Smooth muscle cell (in vitro differentiated cells): ENCODE results near the gene SLX4IP. TPM values are rescaled to one million over a fixed set of nuclear protein-coding genes. Genes with fewer than 3 reads are reported as not detected.

Source experiments
- DNase-seq: peaks from one replicate; lab custom pipeline; 2025; ENCODE audit not compliant: unreplicated experiment; lab: John Stamatoyannopoulos, UW
- H2AFZ ChIP-seq: fragments of 200-600 bp; sonication (generic); 2 replicates; pipeline ENCODE4 v1.6.0; 2016; ENCODE audit warnings: antibody characterized with exemption, low read depth, mild to moderate bottlenecking
- H3F3A ChIP-seq: fragments of 200-600 bp; sonication (generic); 2 replicates; pipeline ENCODE4 v1.6.0; 2017; ENCODE audit warnings: antibody characterized with exemption, low read depth
- H3K27ac ChIP-seq: fragments of 200-600 bp; sonication (generic); 2 replicates; pipeline ENCODE4 v1.5.1; 2016; ENCODE audit warnings: low read depth, mild to moderate bottlenecking
- H3K27me3 ChIP-seq: fragments of 200-600 bp; sonication (generic); 2 replicates; pipeline ENCODE4 v1.6.1; 2016; ENCODE audit warnings: low read depth, mild to moderate bottlenecking
- H3K36me3 ChIP-seq: fragments of 200-600 bp; sonication (generic); 2 replicates; pipeline ENCODE4 v1.5.1; 2016; ENCODE audit warnings: low read depth
- H3K4me1 ChIP-seq: fragments of 200-600 bp; sonication (generic); 2 replicates; pipeline ENCODE4 v1.5.1; 2016; ENCODE audit warnings: low read depth
- H3K4me2 ChIP-seq: fragments of 200-600 bp; sonication (generic); 2 replicates; pipeline ENCODE4 v1.6.0; 2016; ENCODE audit warnings: mild to moderate bottlenecking
- H3K4me3 ChIP-seq: fragments of 200-600 bp; sonication (generic); 2 replicates; pipeline ENCODE4 v1.5.1; 2016; ENCODE audit warnings: mild to moderate bottlenecking
- H3K79me2 ChIP-seq: fragments of 200-600 bp; sonication (generic); 2 replicates; pipeline ENCODE4 v1.6.0; 2016; ENCODE audit warnings: low read depth, mild to moderate bottlenecking
- H3K9ac ChIP-seq: fragments of 200-600 bp; sonication (generic); 2 replicates; pipeline ENCODE4 v1.6.0; 2016; ENCODE audit warnings: low read depth
- H3K9me3 ChIP-seq: fragments of 200-600 bp; sonication (generic); replicated peaks from 2 replicates; pipeline ENCODE4 v1.5.1; 2016; ENCODE audit warnings: low read depth
- H4K20me1 ChIP-seq: fragments of 200-600 bp; sonication (generic); 2 replicates; pipeline ENCODE4 v1.6.0; 2016; ENCODE audit warnings: low read depth
- WGBS: methylation state at CpG from one replicate; pipeline ENCODE4 v1.1.7; 2016; ENCODE audit warnings: low lambda C conversion rate; 5-methylcytosine and 5-hydroxymethylcytosine counted together
- polyA plus RNA-seq: library from polyadenylated mRNA; unstranded; fragments of >200 nt; fragmentation: Nextera tagmentation; extraction: Ambion mirVana; gene quantifications from 2 replicates; pipeline ENCODE4 v1.2.1, GENCODE V29; 2016
- total RNA-seq: library from RNA; depleted of rRNA; stranded (reverse); fragments of >200 nt; gene quantifications from 2 replicates; pipeline ENCODE4 v1.2.3, GENCODE V29; 2014
- TF ChIP-seq, protein P1 (sequence below): fragments of 200-600 bp; sonication (generic); IDR thresholded peaks from 2 replicates; pipeline ENCODE4 v1.5.1; 2017; ENCODE audit warnings: borderline replicate concordance, mild to moderate bottlenecking, antibody characterized with exemption; ENCODE audit not compliant: insufficient read depth, poor library complexity, severe bottlenecking

SLX4IP gene
- total and polyA plus RNA-seq, 2 experiments from 2014 or later, result 1.2 to 6.2 TPM

- Histone ChIP-seq H3K4me3 (no peak overlapping the region), H3K4me1 (peaks cover 3% of the 10 kb centered on the region), H3K79me2 (no peaks in the 10 kb centered on the region), H2AFZ (no peak overlapping the region), H3K4me2 (no peak overlapping the region), H4K20me1 (no peaks in the 10 kb centered on the region), H3K27me3 (no peaks in the 10 kb centered on the region), H3K9me3 (no peaks in the 10 kb centered on the region), H3K36me3 (no peaks in the 10 kb centered on the region), H3K27ac (no peak overlapping the region), H3F3A (peaks cover 3% of the 10 kb centered on the region), H3K9ac (no peak overlapping the region)
- WGBS, result 98% methylated on average over 3 of the region's 3 CpGs
- TF ChIP-seq, protein P1, sequence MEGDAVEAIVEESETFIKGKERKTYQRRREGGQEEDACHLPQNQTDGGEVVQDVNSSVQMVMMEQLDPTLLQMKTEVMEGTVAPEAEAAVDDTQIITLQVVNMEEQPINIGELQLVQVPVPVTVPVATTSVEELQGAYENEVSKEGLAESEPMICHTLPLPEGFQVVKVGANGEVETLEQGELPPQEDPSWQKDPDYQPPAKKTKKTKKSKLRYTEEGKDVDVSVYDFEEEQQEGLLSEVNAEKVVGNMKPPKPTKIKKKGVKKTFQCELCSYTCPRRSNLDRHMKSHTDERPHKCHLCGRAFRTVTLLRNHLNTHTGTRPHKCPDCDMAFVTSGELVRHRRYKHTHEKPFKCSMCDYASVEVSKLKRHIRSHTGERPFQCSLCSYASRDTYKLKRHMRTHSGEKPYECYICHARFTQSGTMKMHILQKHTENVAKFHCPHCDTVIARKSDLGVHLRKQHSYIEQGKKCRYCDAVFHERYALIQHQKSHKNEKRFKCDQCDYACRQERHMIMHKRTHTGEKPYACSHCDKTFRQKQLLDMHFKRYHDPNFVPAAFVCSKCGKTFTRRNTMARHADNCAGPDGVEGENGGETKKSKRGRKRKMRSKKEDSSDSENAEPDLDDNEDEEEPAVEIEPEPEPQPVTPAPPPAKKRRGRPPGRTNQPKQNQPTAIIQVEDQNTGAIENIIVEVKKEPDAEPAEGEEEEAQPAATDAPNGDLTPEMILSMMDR, result no peak
- DNase-seq, result no peak
Observed at GRCh38 chr20:10577648-10578047, 142.5 kb downstream of the SLX4IP start.

- Histone ChIP-seq H3K27ac (no peak overlapping the region), H4K20me1 (no peaks in the 10 kb centered on the region), H3K79me2 (no peaks in the 10 kb centered on the region), H3K27me3 (no peaks in the 10 kb centered on the region), H3K4me1 (peaks cover 3% of the 10 kb centered on the region), H3F3A (peaks cover 3% of the 10 kb centered on the region), H3K9ac (no peak overlapping the region), H3K9me3 (no peaks in the 10 kb centered on the region), H3K36me3 (no peaks in the 10 kb centered on the region), H3K4me3 (no peak overlapping the region), H2AFZ (no peak overlapping the region), H3K4me2 (no peak overlapping the region)
- 52% methylated on average over 2 of the region's 2 CpGs for WGBS
- no peak for DNase-seq
- TF ChIP-seq, protein P1, result no peak
Observed at GRCh38 chr20:10578607-10579006, 143.5 kb downstream of the SLX4IP start.

- no peak for DNase-seq
- TF ChIP-seq, protein P1, result no peak
- H3K4me3 ChIP-seq, result no peak overlapping the region
- WGBS, result 95% methylated on average over 1 of the region's 1 CpG
- peaks cover 3% of the 10 kb centered on the region for H3F3A ChIP-seq
- H3K4me1 ChIP-seq, result peaks cover 16% of the 10 kb centered on the region
- H2AFZ ChIP-seq, result no peak overlapping the region
- H3K9ac ChIP-seq, result no peak overlapping the region
- no peaks in the 10 kb centered on the region for H3K9me3 ChIP-seq
- H4K20me1 ChIP-seq, result no peaks in the 10 kb centered on the region
- no peaks in the 10 kb centered on the region for H3K79me2 ChIP-seq
- no peak overlapping the region for H3K27ac ChIP-seq
- H3K36me3 ChIP-seq, result no peaks in the 10 kb centered on the region
- no peak overlapping the region for H3K4me2 ChIP-seq
- no peaks in the 10 kb centered on the region for H3K27me3 ChIP-seq
Observed at GRCh38 chr20:10579942-10580341, 144.8 kb downstream of the SLX4IP start.

- H3K4me2 ChIP-seq, result no peak overlapping the region
- H4K20me1 ChIP-seq, result no peaks in the 10 kb centered on the region
- H3K27me3 ChIP-seq, result no peaks in the 10 kb centered on the region
- H3K79me2 ChIP-seq, result no peaks in the 10 kb centered on the region
- H3K4me1 ChIP-seq, result peaks cover 16% of the 10 kb centered on the region
- WGBS, result 98% methylated on average over 2 of the region's 2 CpGs
- H2AFZ ChIP-seq, result no peak overlapping the region
- no peak overlapping the region for H3K4me3 ChIP-seq
- no peak overlapping the region for H3K9ac ChIP-seq
- no peaks in the 10 kb centered on the region for H3K36me3 ChIP-seq
- peaks cover 3% of the 10 kb centered on the region for H3F3A ChIP-seq
- no peak overlapping the region for H3K27ac ChIP-seq
- no peaks in the 10 kb centered on the region for H3K9me3 ChIP-seq
- TF ChIP-seq, protein P1, result no peak
- DNase-seq, result no peak
Observed at GRCh38 chr20:10580700-10581099, 145.6 kb downstream of the SLX4IP start.
